Upper lobe of left lung (tissue), 4 donors: ENCODE measurements around the gene OPRL1.

Experiments used
- CTCF ChIP-seq, 6 experiments: fragments of 450-650 bp in 4 of 6; fragments of 200-600 bp in 2 of 6; sonication (generic) in 2 of 6; IDR thresholded peaks; one replicate each; pipeline ENCODE4 v1.5.1; 2016 to 2019; ENCODE audit warnings: antibody characterized with exemption in 6 of 6
- EP300 ChIP-seq, 4 donors: sonication (generic); formaldehyde crosslinking; IDR thresholded peaks; one replicate each; pipeline ENCODE4 v1.5.1; 2017; ENCODE audit warnings: antibody characterized with exemption in 4 of 4, control low read depth in 2 of 4
- POLR2A ChIP-seq, 4 donors: fragments of 450-650 bp; IDR thresholded peaks; one replicate each; pipeline ENCODE4 v1.5.1; 2016 to 2017; ENCODE audit warnings: antibody characterized with exemption in 4 of 4, mild to moderate bottlenecking in 2 of 4
- POLR2AphosphoS5 ChIP-seq, 2 donors: sonication (generic); formaldehyde crosslinking; IDR thresholded peaks; one replicate each; pipeline ENCODE4 v1.5.1; 2017; ENCODE audit warnings: antibody characterized with exemption in 2 of 2

GRCh38 chr20:64035933-64036345 is 43.9 kb upstream of the OPRL1 start, which contains the start of gene C20orf204:
- no peak for TF ChIP-seq CTCF (IDR thresholded peaks at IDR 0.05)
- TF ChIP-seq EP300 (IDR thresholded peaks at IDR 0.05): no peak
- TF ChIP-seq POLR2AphosphoS5 (IDR thresholded peaks at IDR 0.05): no peak
- TF ChIP-seq POLR2A (IDR thresholded peaks at IDR 0.05): no peak
